Measurements from ENCODE around the gene ATP8A1.
A peak's percentile ranks its signal among the peaks of the same experiment; 100 is the strongest.
"Not testable (repeated sequence)": the region's sequence is repeated elsewhere in the genome, so short reads cannot be mapped to it uniquely, and the experiment has no call there.

Gene ATP8A1

DNA sequence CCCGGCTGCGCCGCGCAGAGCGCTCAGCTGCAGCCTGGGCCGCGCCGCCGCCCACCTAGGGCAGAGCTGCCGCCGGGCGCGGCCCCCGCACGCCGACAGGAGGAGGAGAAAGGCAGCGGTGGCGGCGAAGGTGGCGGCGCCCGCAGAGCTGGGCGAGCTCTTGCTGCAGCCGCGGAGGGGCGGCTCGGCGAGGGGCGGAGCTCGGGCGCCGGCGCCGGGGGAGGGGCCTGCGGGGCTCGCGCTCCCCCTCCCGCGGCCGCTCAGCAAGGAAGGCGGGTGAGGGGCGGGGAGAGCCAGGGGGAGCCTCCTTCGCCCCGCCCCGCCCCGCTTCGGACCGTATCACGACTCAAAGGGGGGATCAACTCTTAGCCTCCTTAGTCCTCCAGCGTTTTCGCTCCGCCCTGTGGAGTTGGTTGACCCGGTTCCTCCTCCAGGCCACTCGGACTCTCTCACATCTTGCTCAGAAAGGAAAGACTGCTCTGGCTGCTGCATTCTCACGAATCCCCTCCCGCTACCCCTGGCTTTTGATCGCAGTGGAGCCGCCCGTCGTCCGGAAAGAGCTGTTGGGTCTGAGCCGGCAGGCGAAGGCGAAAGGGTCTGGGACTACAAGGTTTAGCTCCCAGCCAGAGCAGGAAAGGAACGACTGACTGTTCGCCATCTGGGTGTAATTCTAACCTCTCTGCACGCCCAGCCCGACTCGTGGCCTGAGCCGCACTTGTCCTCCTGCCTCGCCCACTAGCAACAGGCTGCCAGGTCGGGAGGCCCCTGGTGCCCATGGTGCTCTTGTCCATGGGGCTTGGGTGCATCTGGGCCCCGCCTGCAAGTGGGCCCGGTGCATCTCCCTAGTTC, at the start of gene ATP8A1:
Gene ATP8A1 (minus strand): TSS at position 162 of the 849 bp plus-strand sequence. CDS start 232 bp downstream, outside the sequence.
- peak; percentile 81 to 89 for DNase-seq (ENCODE audit: low read depth in 2 of 2)

GRCh38 chr4:42706086-42706485, 49.2 kb upstream of the ATP8A1 start:
- no peak for DNase-seq (ENCODE audit: low read depth in 2 of 2)

DNA sequence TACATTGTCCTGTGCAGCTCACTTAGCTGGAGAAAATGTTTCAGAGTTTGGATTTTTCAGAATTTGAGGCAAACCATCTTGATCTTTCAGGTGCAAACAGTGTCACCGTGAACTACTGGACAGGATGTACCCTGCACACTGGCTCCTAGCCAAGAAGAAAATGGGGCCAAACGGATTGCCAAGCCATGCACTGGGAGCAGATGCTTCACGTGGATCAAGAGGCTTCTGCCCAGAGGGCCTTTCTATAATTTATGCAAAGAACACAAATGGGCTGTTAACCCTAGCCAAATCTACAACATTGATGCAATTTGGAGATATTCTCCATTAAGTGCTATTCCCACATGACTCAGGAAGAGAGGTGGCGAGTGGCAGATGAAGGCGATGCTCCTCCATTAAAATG, 46.9 kb upstream of the ATP8A1 start:
- no peak for DNase-seq (ENCODE audit: low read depth in 2 of 2)

- DNase-seq (ENCODE audit: low read depth in 2 of 2) = no peak
Measured at GRCh38 chr4:42702895-42703294, 46.0 kb upstream of the ATP8A1 start.

GRCh38 chr4:42701780-42702179, 44.9 kb upstream of the ATP8A1 start:
- DNase-seq (ENCODE audit: low read depth in 2 of 2) = not testable (repeated sequence)

- no peak for DNase-seq (ENCODE audit: low read depth in 2 of 2)
Measured at GRCh38 chr4:42690537-42690936, 33.6 kb upstream of the ATP8A1 start.

DNA sequence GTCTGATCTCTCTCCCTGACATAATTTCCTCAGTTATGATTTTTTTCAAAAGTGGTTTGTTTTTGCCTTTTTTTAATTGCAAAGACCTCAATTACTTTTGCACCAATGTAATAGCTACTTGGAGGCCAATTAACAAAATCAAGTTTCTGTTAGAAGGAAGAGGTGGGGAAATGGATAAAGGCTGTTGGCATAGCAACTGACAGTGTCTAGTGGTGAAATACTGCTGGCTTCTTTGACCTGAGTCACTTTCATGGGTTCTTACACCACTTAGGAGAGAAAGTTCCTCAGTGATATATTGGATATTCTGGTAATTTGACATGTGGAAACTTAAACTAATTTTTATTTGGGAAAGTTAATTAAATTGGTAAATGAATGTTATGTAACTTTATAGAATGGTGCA, 26.5 kb upstream of the ATP8A1 start:
- no peak for DNase-seq (ENCODE audit: low read depth in 2 of 2)

- no peak for DNase-seq (ENCODE audit: low read depth in 2 of 2)
Measured at GRCh38 chr4:42678512-42678911, 21.6 kb upstream of the ATP8A1 start.

- no peak for DNase-seq (ENCODE audit: low read depth in 2 of 2)
Measured at GRCh38 chr4:42676066-42676951, 19.4 kb upstream of the ATP8A1 start.

DNA sequence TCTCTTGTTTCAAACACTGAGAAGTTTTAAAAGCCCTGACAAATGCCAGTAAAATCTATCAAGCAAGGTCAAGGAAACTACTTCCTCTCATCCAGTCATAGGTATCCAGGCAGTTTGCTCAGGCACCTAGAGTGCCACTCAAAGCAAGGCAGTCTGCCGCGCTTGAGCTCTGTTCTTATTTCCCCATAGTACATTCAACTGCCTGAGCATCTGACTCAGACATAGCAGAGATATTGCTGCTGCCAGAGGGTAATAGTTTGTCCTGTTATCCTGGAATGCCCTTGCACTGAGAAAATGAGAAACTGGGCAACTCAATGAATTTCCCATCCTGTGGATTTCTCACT, 16.1 kb upstream of the ATP8A1 start:
- no peak for DNase-seq (ENCODE audit: low read depth in 2 of 2)

DNA sequence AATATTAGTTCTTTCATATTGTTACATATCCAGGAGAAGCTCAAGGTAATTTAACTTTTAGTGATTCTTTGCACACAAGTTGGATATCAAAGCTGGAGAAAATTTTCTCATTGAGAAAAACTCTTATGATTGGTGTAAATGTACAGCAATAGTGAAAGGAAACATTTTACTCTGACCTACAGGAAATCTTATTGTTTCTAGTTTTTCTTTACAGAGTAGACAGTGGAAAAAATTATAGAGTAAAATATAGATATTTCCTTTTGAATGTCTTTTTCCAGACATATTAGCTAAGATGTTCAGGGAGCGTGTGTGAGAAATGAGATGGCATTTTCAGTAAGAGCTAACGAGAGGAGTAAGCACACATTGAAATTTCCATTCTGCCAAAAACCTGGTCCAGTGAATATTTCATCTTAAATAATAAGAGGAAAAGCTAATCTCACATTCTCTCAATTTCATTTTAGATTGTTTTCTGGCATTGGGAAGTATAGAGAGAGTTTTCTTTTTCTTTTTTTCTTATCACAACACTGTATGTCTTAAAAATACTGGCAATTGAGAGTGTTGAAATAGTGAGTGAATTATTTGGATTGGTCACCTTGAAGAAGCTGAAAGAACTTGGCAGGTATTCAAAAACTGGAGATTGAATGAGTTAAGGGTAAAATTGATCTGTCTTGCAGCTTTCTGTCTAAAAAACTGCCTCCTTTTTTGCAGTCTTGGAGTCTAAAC, 15.6 kb upstream of the ATP8A1 start:
- DNase-seq (ENCODE audit: low read depth in 2 of 2) = no peak

DNA sequence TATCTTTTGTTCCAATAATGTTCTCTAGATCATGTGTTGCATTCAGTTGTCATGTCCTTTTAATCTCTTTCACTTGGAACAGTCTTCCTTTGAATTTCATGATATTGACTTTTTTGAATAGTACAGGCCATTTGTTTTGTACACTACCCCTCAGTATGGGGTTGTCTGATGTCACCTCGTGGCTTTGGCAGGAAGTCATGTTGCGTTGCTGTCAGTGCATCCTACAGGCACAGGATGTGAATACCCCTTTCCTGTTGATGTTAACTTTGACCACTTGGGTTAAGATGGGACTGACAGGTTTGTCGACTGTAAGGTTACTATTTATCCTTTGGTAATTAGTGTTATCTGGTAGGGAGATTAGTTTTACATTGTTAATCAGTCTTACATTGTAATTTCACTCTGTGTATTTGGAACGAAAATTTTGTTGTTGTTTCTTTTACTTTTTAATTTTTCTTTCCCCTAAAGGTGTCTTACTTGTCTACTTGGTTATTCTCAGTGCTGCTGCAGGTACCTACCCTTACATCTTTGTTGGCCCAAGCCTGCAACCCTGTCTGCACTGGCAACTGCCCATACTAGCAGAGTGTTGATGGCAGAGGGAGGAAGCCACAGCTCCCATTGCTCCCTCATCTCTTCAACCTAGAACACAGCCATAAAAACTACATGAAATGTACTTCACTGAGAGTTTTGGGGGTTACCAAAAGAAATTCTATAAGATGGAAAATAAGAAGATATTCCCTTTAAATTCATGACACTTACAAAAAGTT, 14.7 kb upstream of the ATP8A1 start:
- peak in 1 of 2 donors; percentile 31 for DNase-seq (ENCODE audit: low read depth in 2 of 2)

GRCh38 chr4:42658261-42658660, 1.4 kb upstream of the ATP8A1 start:
- DNase-seq (ENCODE audit: low read depth in 2 of 2) = no peak

GRCh38 chr4:42656679-42656943, 294 bp downstream of the ATP8A1 start:
- no peak for DNase-seq (ENCODE audit: low read depth in 2 of 2)

GRCh38 chr4:42655921-42656678, 805 bp downstream of the ATP8A1 start:
- DNase-seq (ENCODE audit: low read depth in 2 of 2) = peak in 1 of 2 donors; percentile 25

DNA sequence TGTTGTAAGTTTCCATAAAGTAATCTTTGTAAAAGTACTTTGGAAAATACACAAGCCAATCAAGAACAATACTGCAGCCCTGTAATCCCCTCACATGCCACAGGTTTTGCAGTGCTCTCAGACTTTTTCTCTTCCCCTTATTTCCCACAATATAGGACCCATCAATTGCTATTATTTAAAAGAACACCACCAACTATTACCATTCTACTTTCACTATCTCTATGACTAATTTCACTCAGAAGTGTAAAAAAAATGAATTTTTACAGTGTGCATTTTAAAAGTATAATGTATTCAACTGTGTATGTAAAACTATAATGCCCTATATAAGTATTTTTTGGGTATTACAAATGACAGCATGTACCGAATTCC, 1.7 kb downstream of the ATP8A1 start:
- no peak for DNase-seq (ENCODE audit: low read depth in 2 of 2)

DNA sequence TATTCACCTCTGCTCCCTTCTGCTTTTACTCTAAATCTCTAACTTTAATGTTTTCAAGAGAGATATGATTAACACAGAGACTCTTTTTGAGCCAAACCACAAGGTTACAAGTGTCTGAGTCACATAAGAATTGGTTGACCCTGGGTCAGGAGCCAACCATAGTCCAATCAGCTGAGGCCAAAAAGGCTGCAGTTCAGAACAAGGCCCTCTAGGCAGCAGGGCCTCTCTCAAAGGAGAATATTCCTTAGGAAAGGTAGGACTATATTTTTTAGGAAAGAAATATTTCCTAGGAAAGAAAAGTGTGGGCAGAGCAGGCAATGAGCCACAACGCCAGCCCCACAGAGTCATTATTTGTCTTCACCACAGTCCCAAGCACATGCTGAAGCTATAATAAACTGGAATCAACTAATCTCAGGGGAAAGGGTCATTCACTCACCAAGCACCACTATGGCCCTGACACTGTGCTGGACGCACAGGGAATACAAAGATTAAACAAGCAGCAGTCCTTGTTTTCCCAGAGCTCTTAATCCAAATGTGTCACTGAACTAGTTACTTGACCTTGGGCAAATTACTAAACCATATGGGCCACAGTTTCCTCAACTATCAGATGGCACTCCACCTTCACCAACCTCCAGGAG, 2.2 kb downstream of the ATP8A1 start:
- no peak for DNase-seq (ENCODE audit: low read depth in 2 of 2)

DNA sequence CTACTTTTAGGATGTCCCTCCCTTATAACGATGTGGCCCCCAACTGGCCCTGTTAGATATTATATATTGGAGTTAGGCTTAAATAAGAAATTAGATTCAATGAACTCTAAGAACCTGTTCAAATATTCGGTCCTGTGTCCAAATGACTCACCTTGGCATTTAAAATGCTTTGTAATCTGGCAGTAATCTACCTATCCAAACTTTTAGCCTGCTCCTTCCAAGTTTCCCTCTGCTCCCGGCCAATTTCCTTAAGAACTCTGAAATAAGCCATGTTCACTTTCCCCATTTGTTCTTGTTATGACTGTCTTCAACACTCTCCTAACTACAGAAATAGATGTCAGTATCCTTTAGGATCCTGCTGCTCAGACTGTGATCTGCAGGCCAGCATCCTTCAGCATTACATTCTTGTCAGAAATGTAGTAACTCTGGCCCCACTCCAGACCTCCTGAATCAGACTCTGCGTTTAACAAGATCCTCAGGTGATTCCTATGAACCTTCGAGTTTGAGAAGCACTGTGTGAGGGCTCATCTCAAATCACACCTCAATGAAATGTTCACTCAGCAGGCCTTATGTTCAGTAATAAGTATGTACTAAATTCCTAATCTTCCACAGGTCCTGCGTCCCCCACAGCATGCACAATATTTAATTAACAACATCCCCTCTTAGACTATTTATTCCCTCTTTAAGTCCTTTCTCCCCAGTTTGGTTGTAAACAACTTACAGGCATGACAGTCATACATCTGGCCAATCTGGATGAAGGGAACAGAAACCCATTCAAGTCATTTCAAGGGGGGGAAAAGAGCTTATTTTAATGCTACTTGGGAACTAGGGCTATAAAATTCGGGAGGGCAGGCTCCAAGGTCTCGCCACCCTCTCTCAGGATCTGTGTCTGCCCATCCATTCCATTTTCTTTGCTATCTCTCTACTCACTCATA, 3.0 kb downstream of the ATP8A1 start:
- DNase-seq (ENCODE audit: low read depth in 2 of 2) = no peak

- not testable (repeated sequence) for DNase-seq (ENCODE audit: low read depth in 2 of 2)
Measured at GRCh38 chr4:42652529-42653231, 4.2 kb downstream of the ATP8A1 start.

Measured in stimulated activated CD8-positive, alpha-beta memory T cell treated with anti-CD3 and anti-CD28 coated beads, Interleukin-2, amount 100 ng/mL, for 1 hour (primary cell).